Esophagus muscularis mucosa (tissue), 4 donors: ENCODE results near the gene XPO4. TPM values are rescaled to one million over a fixed set of nuclear protein-coding genes. Genes with fewer than 3 reads are reported as not detected.

Experiments
- DNase-seq: peaks from one replicate; pipeline ENCODE4 v3.0.0-alpha.2; 2017; ENCODE audit errors: extremely low spot score
- H3K27ac ChIP-seq, 4 donors: fragments of 200-600 bp; sonication (generic); replicated peaks in 1 of 4; 1 replicate in 3 of 4; 2 replicates in 1 of 4; pipeline ENCODE4 v1.5.1; 2016 to 2019; ENCODE audit warnings: mild to moderate bottlenecking in 1 of 4
- H3K27me3 ChIP-seq, 4 donors: fragments of 200-600 bp; sonication (generic); one replicate each; pipeline versions ENCODE4 v1.5.1 to v1.6.0; 2016 to 2019
- H3K36me3 ChIP-seq, 4 donors: fragments of 200-600 bp; sonication (generic); one replicate each; pipeline ENCODE4 v1.5.1; 2016 to 2019
- H3K4me1 ChIP-seq, 4 donors: fragments of 200-600 bp; sonication (generic); one replicate each; pipeline ENCODE4 v1.5.1; 2016 to 2019
- H3K4me3 ChIP-seq, 4 donors: fragments of 200-600 bp; sonication (generic); 1 replicate in 2 of 4; 2 replicates in 2 of 4; pipeline ENCODE4 v1.5.1; 2016 to 2019; ENCODE audit warnings: mild to moderate bottlenecking in 4 of 4, moderate library complexity in 1 of 4
- H3K9me3 ChIP-seq, 4 donors: fragments of 200-600 bp; sonication (generic); 1 replicate in 3 of 4; 2 replicates in 1 of 4; pipeline ENCODE4 v1.5.1; 2016 to 2019
- EP300 ChIP-seq: sonication (generic); formaldehyde crosslinking; IDR thresholded peaks from one replicate; pipeline ENCODE4 v1.6.1; 2017; ENCODE audit warnings: antibody characterized with exemption
- POLR2A ChIP-seq: fragments of 450-650 bp; IDR thresholded peaks from one replicate; pipeline ENCODE4 v1.6.1; 2017; ENCODE audit warnings: antibody characterized with exemption, moderate library complexity, mild to moderate bottlenecking, low read depth
- POLR2AphosphoS5 ChIP-seq, 2 donors: sonication (generic); formaldehyde crosslinking; IDR thresholded peaks; one replicate each; pipeline ENCODE4 v1.6.1; 2017; ENCODE audit warnings: antibody characterized with exemption in 2 of 2
- WGBS: methylation state at CpG from one replicate; pipeline ENCODE4 v1.1.5; 2018; 5-methylcytosine and 5-hydroxymethylcytosine counted together
- intact Hi-C: fragments of 100-400 bp; cut with DNase I; formaldehyde crosslinking; loops from one replicate; pipeline ENCODE4 v1.15.1; 2023
- total RNA-seq, 4 donors: library from RNA; depleted of rRNA; stranded (reverse); fragments of >200 nt; gene quantifications; one replicate each; pipeline versions ENCODE4 v1.1.0 to v1.2.1, GENCODE V29; 2016
- TF ChIP-seq, protein P1 (sequence below), 3 experiments: fragments of 200-600 bp in 2 of 3; fragments of 450-650 bp in 1 of 3; sonication (generic) in 2 of 3; IDR thresholded peaks; one replicate each; pipeline ENCODE4 v1.5.1; 2017 to 2019; ENCODE audit warnings: antibody characterized with exemption in 3 of 3, mild to moderate bottlenecking in 2 of 3, moderate library complexity in 1 of 3

XPO4 gene
- total RNA-seq, 4 donors from 2014 or later: 12.6 to 17.3 (median 15.2) TPM

DNA sequence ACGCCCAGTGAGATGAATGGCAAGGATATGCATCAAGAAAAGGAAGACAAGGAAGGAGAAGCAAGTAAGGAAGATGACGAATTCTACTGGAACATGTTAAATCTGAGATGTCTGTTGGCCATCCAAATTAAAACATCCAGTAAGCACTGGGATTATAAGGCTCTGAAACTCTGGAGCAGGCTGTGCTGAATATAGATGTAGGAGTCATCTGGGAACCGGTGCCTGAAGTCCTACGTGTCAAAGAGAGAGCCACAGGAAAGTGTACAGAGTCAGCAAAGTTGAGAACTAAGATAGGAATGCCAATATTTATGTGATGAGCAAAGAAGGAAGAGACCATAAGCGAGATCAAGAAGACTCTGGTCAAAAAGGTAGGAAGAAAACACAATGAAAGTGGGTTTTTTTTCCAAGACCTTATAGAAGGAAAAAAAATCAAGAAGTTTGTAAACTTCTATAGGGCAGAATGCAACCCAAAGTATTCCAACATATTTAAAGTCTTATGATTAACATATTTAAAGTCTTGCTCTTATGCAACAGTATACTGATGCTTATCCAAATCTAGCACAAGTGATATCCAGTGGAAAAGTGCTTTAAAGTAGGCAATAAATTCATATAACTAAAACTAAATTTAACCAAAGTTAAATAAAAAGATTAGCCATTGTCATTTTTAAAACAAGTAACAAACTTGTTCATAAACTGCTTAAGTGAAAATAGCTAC, 77.6 kb downstream of the XPO4 start:
- H3K27me3 ChIP-seq: no peaks in the 10 kb centered on the region
- no peaks in the 10 kb centered on the region for H3K36me3 ChIP-seq
- TF ChIP-seq, protein P1, sequence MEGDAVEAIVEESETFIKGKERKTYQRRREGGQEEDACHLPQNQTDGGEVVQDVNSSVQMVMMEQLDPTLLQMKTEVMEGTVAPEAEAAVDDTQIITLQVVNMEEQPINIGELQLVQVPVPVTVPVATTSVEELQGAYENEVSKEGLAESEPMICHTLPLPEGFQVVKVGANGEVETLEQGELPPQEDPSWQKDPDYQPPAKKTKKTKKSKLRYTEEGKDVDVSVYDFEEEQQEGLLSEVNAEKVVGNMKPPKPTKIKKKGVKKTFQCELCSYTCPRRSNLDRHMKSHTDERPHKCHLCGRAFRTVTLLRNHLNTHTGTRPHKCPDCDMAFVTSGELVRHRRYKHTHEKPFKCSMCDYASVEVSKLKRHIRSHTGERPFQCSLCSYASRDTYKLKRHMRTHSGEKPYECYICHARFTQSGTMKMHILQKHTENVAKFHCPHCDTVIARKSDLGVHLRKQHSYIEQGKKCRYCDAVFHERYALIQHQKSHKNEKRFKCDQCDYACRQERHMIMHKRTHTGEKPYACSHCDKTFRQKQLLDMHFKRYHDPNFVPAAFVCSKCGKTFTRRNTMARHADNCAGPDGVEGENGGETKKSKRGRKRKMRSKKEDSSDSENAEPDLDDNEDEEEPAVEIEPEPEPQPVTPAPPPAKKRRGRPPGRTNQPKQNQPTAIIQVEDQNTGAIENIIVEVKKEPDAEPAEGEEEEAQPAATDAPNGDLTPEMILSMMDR (IDR thresholded peaks at IDR 0.05): no peak
- TF ChIP-seq EP300: no peak
- TF ChIP-seq POLR2AphosphoS5 (IDR thresholded peaks at IDR 0.05): no peak
- no peak for TF ChIP-seq POLR2A
- H3K9me3 ChIP-seq: no peaks in the 10 kb centered on the region
- peaks cover 9 to 92% (median 85%) of the 10 kb centered on the region in 4 donors for H3K4me1 ChIP-seq
- 40% methylated on average over 5 of the region's 5 CpGs for WGBS
- no peak overlapping the region for H3K4me3 ChIP-seq
- DNase-seq: no peak
- peak overlapping the region; percentile 37 to 64 (median 57) for H3K27ac ChIP-seq
- intact Hi-C loops: no loop called here

DNA sequence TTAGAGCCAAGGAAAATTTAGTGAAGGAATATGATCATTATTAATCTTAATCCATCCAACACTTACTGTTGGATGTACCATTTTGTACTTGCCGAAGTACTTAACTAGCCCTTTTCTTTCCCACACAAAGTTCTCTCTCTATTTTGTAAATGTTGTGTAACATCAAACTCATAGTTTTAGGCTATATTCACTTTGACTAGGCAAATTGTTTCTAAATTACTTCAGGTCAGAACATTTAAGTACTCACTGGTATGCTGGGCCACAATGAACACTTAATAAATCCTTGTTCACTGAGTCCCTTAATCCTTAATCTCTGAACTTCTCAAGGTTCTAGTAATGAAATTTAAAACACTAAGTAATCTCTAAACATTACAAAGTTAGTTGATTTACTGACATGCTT, 79.5 kb downstream of the XPO4 start:
- DNase-seq: no peak
- H3K36me3 ChIP-seq: no peaks in the 10 kb centered on the region
- peak overlapping the region; percentile 18 to 85 (median 54) for H3K27ac ChIP-seq
- no peak overlapping the region for H3K4me3 ChIP-seq
- TF ChIP-seq POLR2AphosphoS5 (IDR thresholded peaks at IDR 0.05): no peak
- TF ChIP-seq, protein P1 (IDR thresholded peaks at IDR 0.05): no peak
- no peak for TF ChIP-seq EP300
- TF ChIP-seq POLR2A: no peak
- 66% methylated on average over 1 of the region's 1 CpG for WGBS
- no peaks in the 10 kb centered on the region for H3K27me3 ChIP-seq
- peaks cover 6 to 84% (median 78%) of the 10 kb centered on the region in 4 donors for H3K4me1 ChIP-seq
- no peaks in the 10 kb centered on the region for H3K9me3 ChIP-seq
- intact Hi-C loops: no loop called here

DNA sequence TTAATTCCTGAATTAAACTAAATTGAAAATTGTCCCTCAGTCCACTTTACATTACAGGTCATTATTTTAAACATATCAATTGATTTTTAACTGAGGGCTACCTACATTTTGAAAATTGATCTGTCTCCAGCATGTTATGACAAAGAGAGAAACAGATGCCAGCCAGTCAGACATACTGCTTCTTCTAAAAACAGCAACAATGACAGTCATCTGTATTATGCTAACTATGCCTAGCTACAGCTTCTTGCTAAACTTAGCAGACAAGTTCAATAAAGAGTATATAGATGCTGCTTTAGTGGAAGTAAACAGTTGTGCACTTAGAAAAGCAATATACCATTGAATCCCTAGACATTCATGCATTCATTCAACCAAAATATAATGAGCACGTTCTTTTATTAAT, 80.1 kb downstream of the XPO4 start:
- Histone ChIP-seq H3K27me3 (no peaks in the 10 kb centered on the region), H3K9me3 (no peaks in the 10 kb centered on the region), H3K27ac (peak overlapping the region; percentile 21 to 85 (median 54)), H3K4me3 (no peak overlapping the region), H3K4me1 (peaks cover 6 to 87% (median 81%) of the 10 kb centered on the region in 4 donors), H3K36me3 (no peaks in the 10 kb centered on the region)
- intact Hi-C loops: no loop called here
- TF ChIP-seq EP300 (no peak), POLR2A (no peak), POLR2AphosphoS5 (IDR thresholded peaks at IDR 0.05) (no peak)
- TF ChIP-seq, protein P1 (IDR thresholded peaks at IDR 0.05): no peak
- no peak for DNase-seq
- WGBS: 64% methylated on average over 1 of the region's 1 CpG

DNA sequence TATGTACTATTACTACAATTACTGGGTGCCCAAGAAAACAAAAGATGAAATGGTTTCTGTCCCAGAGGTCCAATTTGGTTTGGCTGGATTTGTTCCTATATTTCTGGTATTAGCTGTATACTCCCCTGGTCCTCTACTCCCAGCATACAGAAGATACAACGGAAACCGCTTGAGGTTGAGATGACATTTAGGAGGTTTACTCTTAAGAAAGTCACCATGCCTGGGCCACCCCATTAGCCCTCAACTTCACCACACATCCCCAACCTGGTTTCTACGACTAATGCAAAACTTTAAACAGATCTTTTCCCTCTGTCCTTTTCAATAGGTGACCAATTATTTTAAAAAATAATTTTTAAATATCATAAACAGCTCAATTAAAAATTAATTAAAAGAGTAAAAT, 82.8 kb downstream of the XPO4 start:
- peaks cover 16 to 86% (median 81%) of the 10 kb centered on the region in 4 donors for H3K4me1 ChIP-seq
- H3K9me3 ChIP-seq: no peaks in the 10 kb centered on the region
- no peaks in the 10 kb centered on the region for H3K36me3 ChIP-seq
- no peaks in the 10 kb centered on the region for H3K27me3 ChIP-seq
- TF ChIP-seq, protein P1 (IDR thresholded peaks at IDR 0.05): no peak
- TF ChIP-seq POLR2A: no peak
- TF ChIP-seq EP300: no peak
- TF ChIP-seq POLR2AphosphoS5 (IDR thresholded peaks at IDR 0.05): no peak
- H3K4me3 ChIP-seq: no peak overlapping the region
- 72% methylated on average over 3 of the region's 3 CpGs for WGBS
- peak overlapping the region; percentile 25 to 85 (median 51) for H3K27ac ChIP-seq
- intact Hi-C loops: no loop called here
- no peak for DNase-seq
